Stimulated activated CD4-positive, alpha-beta T cell treated with anti-CD3 and anti-CD28 coated beads, Interleukin-1b, Interleukin-23, amount 100 ng/mL, for 48 hours (primary cell): ENCODE results near the gene HTRA1.

Source experiments
- DNase-seq: peaks from one replicate; pipeline ENCODE4 v3.0.0-alpha.2; 2020

The HTRA1 gene

GRCh38 chr10:122521011-122521410 is 59.7 kb downstream of the HTRA1 start:
- DNase-seq, result no peak

- DNase-seq, result no peak
Observed at GRCh38 chr10:122524811-122525210, 63.5 kb downstream of the HTRA1 start.

- DNase-seq, result no peak
Observed at GRCh38 chr10:122525788-122526187, 64.4 kb downstream of the HTRA1 start.

- no peak for DNase-seq
Observed at GRCh38 chr10:122526892-122527291, 65.5 kb downstream of the HTRA1 start.

DNA sequence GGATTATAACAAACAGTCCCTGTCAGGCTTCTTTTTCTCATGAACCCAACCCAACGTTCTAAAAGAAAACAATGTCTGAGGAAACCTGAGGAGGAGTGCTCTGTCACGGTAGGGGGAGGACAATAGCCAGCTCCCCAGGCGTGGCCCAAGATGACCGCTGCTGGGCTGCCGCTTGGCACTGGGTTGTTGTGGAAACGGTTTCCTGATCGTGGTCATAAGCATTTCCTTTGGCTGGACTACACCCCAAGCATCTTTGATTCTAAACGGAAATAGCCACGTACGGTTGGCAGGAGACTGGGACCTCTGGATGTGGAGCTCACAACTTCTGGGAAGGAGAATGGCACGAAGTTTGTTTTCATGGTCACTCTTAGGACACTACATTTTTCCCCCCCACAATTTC is 68.8 kb downstream of the HTRA1 start:
- DNase-seq, result no peak

DNA sequence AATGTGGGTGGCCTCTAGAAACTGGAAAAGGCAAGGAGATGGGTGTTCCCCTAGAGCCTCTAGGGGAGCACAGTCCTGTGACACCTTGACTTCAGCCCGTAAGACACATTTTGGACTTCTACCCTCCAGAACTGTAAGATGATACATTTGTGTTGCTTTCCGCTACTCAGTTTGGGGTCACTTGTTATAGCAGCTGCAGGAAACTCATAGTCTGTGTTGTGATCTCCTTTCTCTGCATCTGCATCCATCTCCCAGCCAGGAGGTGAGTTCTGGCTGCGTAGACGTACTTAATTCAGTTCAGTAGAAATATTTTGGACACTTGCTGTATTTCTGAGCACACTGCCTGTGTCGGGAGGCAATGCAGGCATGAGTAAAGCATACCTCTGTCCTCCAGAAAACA is 69.9 kb downstream of the HTRA1 start:
- no peak for DNase-seq

DNA sequence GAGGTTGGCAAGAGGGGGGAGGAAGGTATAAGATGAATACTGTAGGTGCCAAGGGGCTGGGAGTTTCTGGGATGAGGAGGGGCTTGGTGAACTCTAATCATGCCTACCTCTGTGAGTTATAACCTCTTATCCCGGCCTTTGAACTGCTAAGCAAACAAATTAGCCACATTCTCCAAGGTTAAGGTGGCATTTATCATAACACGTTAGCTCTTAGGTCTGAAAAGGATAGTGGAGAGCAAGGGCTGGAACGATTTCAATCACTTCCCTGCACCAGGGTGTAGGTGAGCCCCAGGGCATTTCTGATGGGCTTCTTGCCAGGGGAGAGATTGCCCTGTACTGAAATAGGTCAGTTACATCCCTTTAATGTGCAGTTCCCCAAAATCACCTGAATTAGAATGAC is 70.6 kb downstream of the HTRA1 start:
- no peak for DNase-seq

DNA sequence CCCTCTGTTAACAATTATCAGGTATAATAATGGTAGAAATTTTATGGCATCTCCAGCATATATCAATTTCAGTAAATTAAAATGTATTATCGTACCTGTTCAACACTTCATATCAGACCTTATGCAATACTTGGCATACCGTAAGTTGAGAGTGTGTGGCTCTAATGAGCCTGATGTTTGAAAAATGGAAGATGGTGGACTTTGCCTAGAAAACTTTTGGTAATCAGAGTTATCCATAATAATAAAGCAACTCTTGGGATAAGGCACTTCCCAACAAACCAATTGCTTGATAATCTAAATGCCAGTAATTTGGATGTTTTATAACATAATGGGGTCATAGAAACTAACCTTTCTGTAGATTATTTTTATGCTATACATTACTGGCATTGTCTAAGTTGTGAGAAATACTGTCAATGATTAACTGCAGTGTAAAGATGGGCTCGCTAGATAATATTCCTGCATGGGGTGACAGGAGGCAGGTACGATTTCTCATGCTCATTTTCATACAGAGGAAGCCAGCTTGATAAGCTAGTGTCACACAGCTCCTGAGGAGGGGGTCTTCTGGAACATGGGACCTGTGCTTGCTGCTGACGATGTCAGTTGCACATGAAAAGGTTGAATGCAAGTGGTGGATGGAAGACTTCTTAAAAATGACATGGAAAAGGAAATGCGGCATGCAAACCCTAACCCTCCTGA is 71.4 kb downstream of the HTRA1 start:
- DNase-seq, result no peak

- no peak for DNase-seq
Observed at GRCh38 chr10:122537545-122537944, 76.2 kb downstream of the HTRA1 start.

- DNase-seq, result no peak
Observed at GRCh38 chr10:122541541-122542002, 80.2 kb downstream of the HTRA1 start.

GRCh38 chr10:122543676-122544445 is 82.5 kb downstream of the HTRA1 start:
- no peak for DNase-seq

GRCh38 chr10:122544493-122544892 is 83.1 kb downstream of the HTRA1 start:
- no peak for DNase-seq

DNA sequence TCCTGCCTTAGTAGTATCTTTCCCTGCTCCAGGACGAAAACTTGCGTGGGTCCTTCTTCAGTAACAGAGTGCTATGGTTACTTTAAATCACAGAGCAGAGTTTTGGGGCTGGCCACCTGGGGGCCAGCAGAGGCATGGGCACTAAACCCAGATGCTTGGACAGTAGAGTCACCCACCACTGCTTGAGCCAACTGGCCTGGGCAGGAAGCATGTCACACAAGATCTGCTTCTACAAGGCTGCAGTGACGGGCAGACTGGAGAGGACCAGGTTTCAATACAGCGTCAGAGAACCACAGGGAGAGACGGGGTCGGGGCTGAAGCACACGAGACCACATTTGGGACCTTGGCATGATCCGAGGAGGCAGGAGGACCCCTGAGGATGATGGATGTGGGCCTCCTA is 84.9 kb downstream of the HTRA1 start:
- DNase-seq, result no peak

- no peak for DNase-seq
Observed at GRCh38 chr10:122548407-122549085, 87.2 kb downstream of the HTRA1 start.

DNA sequence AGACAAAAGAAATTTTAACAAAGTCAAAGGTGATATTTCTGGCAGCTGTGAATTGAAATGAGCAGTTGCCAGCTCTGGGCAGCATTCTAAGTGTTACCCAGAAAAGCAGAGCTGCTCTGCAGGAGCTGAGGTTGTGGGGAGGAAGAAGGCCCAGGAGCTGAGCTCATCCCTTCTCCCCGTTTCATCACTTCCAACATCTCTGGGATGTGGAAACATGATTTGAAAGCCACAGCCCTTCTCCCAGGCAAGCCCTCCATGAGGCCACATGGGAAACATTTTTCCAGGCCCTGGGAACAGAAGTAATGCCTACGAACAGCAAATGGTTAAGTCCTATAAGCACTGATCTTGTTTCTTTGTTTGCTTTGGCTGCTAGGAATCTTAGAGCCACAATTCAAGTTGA is 88.3 kb downstream of the HTRA1 start:
- no peak for DNase-seq

DNA sequence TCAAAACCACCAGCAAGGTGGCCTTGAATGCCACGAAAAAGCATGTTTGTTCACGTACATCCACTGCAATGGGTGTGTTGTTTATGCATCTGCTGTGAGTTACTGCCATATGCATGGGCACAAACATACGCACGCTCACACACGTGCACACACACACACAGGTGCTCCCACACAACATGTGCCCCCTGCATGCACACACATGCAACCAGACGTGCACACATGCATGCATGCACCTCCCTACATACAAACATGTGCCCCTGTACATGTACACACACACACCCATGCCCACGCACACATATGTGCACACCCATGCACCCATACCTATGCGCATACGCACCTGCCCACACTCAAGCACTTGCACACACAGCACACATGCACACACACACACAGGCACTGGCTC is 89.1 kb downstream of the HTRA1 start:
- DNase-seq, result no peak

DNA sequence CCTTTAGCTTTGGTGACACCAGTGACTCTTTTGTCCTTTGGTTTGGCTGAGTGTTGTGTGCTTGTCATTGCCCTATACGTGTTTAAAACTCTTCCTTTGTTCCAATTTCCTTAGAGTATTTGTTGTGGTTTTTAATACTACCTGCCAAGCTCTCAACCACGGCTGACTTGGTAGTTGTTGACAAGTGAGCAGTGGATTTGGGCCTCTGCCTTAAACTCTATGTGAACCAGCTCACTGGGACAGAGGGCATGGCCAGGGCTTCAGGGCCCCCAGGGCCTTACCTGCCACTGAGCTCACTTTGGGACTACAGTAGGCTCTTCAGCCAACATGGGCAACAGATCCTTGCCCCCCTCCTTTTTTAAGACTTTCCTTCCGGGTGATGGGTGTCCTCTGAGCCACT is 89.6 kb downstream of the HTRA1 start:
- DNase-seq, result no peak

DNA sequence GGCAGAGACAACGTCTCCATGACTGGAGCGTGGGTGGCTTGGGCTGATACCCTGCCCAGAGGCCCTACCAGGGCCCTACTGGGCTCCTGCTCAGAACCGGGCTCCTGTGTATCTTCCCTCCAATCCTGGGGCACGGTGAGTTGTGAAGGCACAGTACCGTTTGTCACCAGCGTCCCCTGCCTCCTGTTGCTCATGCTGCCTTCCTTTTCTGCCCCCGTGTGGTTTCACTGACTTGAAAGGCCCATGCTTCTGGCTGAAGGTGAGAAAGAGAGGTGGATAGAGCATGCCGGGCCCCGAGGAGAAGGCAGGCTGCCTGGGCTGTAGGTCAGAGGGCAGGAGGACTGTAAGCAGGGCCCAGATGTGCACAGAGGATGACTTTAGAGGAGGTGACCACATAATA is 90.1 kb downstream of the HTRA1 start:
- DNase-seq, result peak; percentile 62

- DNase-seq, result no peak
Observed at GRCh38 chr10:122553341-122553740, 92.0 kb downstream of the HTRA1 start.

- DNase-seq, result no peak
Observed at GRCh38 chr10:122554131-122555036, 93.0 kb downstream of the HTRA1 start.

DNA sequence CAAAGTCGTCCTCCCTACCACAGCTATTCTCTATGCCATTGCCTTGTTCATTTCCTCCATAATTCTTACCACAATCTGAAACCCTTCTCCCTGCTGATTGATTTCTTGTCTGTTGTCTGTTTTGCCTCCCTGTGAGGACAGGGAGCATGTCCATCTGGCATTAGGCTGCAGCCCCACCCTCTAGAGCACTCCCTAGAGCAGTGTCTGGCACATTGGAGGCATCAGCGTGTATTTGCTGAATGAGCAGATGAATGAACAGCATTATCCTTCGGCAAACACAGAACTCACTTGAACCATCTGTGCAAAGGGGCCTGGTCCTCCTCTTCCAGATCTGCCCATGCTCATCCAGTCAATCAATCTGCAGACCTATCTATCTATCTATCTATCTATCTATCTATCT is 94.1 kb downstream of the HTRA1 start:
- DNase-seq, result no peak

GRCh38 chr10:122557516-122557915 is 96.2 kb downstream of the HTRA1 start:
- DNase-seq, result no peak

- DNase-seq, result no peak
Observed at GRCh38 chr10:122558452-122558851, 97.1 kb downstream of the HTRA1 start.
